ENCODE measurements around the gene RBM26.

DNA sequence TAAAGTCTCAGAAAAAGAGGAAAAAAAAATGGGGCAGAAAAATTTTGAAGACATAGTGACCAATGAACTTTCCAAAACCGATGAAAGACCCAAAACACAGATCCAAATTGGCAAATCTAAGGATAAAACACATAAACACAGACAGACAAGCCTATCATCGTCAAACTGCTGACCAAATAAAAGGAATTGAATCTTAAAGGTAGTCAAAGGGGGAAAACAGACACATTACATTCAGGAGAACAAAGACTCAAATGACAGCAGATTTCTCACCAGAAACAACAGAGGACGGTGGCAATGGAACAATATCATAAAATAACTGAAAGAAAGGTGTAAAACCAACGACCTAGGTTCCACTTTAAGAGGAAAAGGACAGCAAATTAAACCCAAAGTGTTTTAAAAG lies 10.2 kb downstream of the RBM26 start:
- no peak for TF ChIP-seq CTCF (IDR thresholded peaks at IDR 0.05; ENCODE audit: poor library complexity)
- no peak for TF ChIP-seq EZH2 (IDR thresholded peaks at IDR 0.05; ENCODE audit: borderline replicate concordance)
